Natural killer cell (primary cell): ENCODE results near the gene RPS19. TPM values are rescaled to one million over a fixed set of nuclear protein-coding genes. Genes with fewer than 3 reads are reported as not detected.

Experiments used
- ATAC-seq, 3 donors: fragments of 150-1000 bp in 2 of 3; fragments of 200-7000 bp in 1 of 3; cut with Tn5 transposase; 1 replicate in 1 of 3; 2 replicates in 2 of 3; pipeline ENCODE4 v1.10.0; 2021; ENCODE audit warnings: mild to moderate bottlenecking in 2 of 3, moderate library complexity in 2 of 3
- DNase-seq, 2 donors: peaks; one replicate each; pipeline versions ENCODE4 v3.0.0 to v3.0.0-alpha.2; 2013 to 2021; ENCODE audit warnings: mixed read lengths in 1 of 2
- H3K27ac ChIP-seq: one replicate; pipeline ENCODE4 v1.5.1; 2013; ENCODE audit warnings: mild to moderate bottlenecking, low read length
- H3K27me3 ChIP-seq: one replicate; pipeline ENCODE4 v1.6.1; 2013; ENCODE audit warnings: low read length; ENCODE audit not compliant: control insufficient read depth, insufficient read depth
- H3K36me3 ChIP-seq: one replicate; pipeline ENCODE4 v1.6.1; 2013; ENCODE audit warnings: low read length; ENCODE audit not compliant: control insufficient read depth, insufficient read depth
- H3K4me1 ChIP-seq: one replicate; pipeline ENCODE4 v1.6.1; 2013; ENCODE audit warnings: low read length; ENCODE audit not compliant: control insufficient read depth, insufficient read depth
- H3K4me3 ChIP-seq: one replicate; pipeline ENCODE4 v1.5.1; 2013; ENCODE audit warnings: low read length
- H3K9me3 ChIP-seq: one replicate; pipeline ENCODE4 v1.6.1; 2013; ENCODE audit warnings: low read length; ENCODE audit not compliant: control insufficient read depth, insufficient read depth
- H3K27ac Mint-ChIP-seq, 2 donors: one replicate each; pipeline ENCODE4 v1.8.0; 2022; ENCODE audit warnings: mild to moderate bottlenecking in 2 of 2, mixed read lengths in 2 of 2, moderate library complexity in 1 of 2
- H3K27me3 Mint-ChIP-seq, 2 donors: one replicate each; pipeline ENCODE4 v1.8.0; 2022; ENCODE audit warnings: low read depth in 2 of 2, mixed read lengths in 2 of 2
- H3K36me3 Mint-ChIP-seq: one replicate; pipeline ENCODE4 v1.8.0; 2022; ENCODE audit warnings: mixed read lengths
- H3K4me1 Mint-ChIP-seq, 2 donors: one replicate each; pipeline ENCODE4 v1.8.0; 2022; ENCODE audit warnings: mixed read lengths in 2 of 2
- H3K4me3 Mint-ChIP-seq: one replicate; pipeline ENCODE4 v1.8.0; 2022; ENCODE audit warnings: mild to moderate bottlenecking, moderate library complexity, mixed read lengths
- H3K9me3 Mint-ChIP-seq, 2 donors: one replicate each; pipeline ENCODE4 v1.8.0; 2022; ENCODE audit warnings: mixed read lengths in 2 of 2
- CTCF ChIP-seq: fragments of 200-600 bp; IDR thresholded peaks from one replicate; pipeline ENCODE4 v1.8.0; 2022; ENCODE audit warnings: antibody characterized with exemption
- WGBS: methylation state at CpG from one replicate; pipeline ENCODE4 v1.1.7; 2013; ENCODE audit warnings: missing lambda C conversion rate; ENCODE audit not compliant: insufficient coverage; 5-methylcytosine and 5-hydroxymethylcytosine counted together
- intact Hi-C: fragments of 100-400 bp; cut with micrococcal nuclease; formaldehyde crosslinking; loops from one replicate; pipeline ENCODE4 v1.14.2; 2022
- total RNA-seq, 4 donors: library from RNA; stranded (reverse); fragments of 120-200 nt in 1 of 4; gene quantifications; one replicate each; pipeline versions ENCODE4 v1.2.3 to v1.2.4, GENCODE V29; 2013 to 2022

Gene RPS19
- total RNA-seq, 3 donors from 2014 or later (not counting 1 experiment from before 2014, with no cell fraction given): 1,358 to 1,814 (median 1,709) TPM

GRCh38 chr19:41847351-41848105 lies 12.5 kb upstream of the RPS19 start:
- TF ChIP-seq CTCF: no peak
- H3K9me3 ChIP-seq: no peaks in the 10 kb centered on the region
- ATAC-seq (no peak), DNase-seq (no peak)
- intact Hi-C loops: no loop called here
- H3K27me3 ChIP-seq: no peaks in the 10 kb centered on the region
- H3K36me3 Mint-ChIP-seq: no peaks in the 10 kb centered on the region
- no peaks in the 10 kb centered on the region for H3K4me1 ChIP-seq
- no peak overlapping the region for H3K4me3 ChIP-seq
- H3K4me3 Mint-ChIP-seq: no peak overlapping the region
- peaks cover 7 to 13% of the 10 kb centered on the region in 2 donors for H3K27me3 Mint-ChIP-seq
- H3K36me3 ChIP-seq: no peaks in the 10 kb centered on the region
- WGBS: 91% methylated on average over 19 of the region's 19 CpGs
- peaks cover 0 to 3% of the 10 kb centered on the region in 2 donors for H3K9me3 Mint-ChIP-seq
- H3K4me1 Mint-ChIP-seq: no peaks in the 10 kb centered on the region
- H3K27ac Mint-ChIP-seq: no peak overlapping the region
- H3K27ac ChIP-seq: no peak overlapping the region

GRCh38 chr19:41848666-41849065 lies 11.4 kb upstream of the RPS19 start:
- Histone ChIP-seq H3K27me3 (no peaks in the 10 kb centered on the region), H3K4me1 (no peaks in the 10 kb centered on the region), H3K27ac (no peak overlapping the region), H3K9me3 (no peaks in the 10 kb centered on the region), H3K4me3 (no peak overlapping the region), H3K36me3 (no peaks in the 10 kb centered on the region)
- WGBS: 85% methylated on average over 6 of the region's 6 CpGs
- ATAC-seq (no peak), DNase-seq (no peak)
- Mint-ChIP-seq H3K27ac (no peak overlapping the region), H3K9me3 (peaks cover 0 to 3% of the 10 kb centered on the region in 2 donors), H3K36me3 (no peaks in the 10 kb centered on the region), H3K27me3 (peaks cover 7 to 12% of the 10 kb centered on the region in 2 donors), H3K4me3 (no peak overlapping the region), H3K4me1 (no peaks in the 10 kb centered on the region)
- intact Hi-C loops: no loop called here
- TF ChIP-seq CTCF: no peak

- H3K27ac ChIP-seq: no peak overlapping the region
- H3K4me1 ChIP-seq: no peaks in the 10 kb centered on the region
- H3K27ac Mint-ChIP-seq: no peak overlapping the region
- TF ChIP-seq CTCF: no peak
- 76% methylated on average over 2 of the region's 2 CpGs for WGBS
- H3K27me3 Mint-ChIP-seq: peaks cover 7 to 13% of the 10 kb centered on the region in 2 donors
- DNase-seq: no peak
- H3K36me3 ChIP-seq: no peaks in the 10 kb centered on the region
- H3K9me3 Mint-ChIP-seq: peaks cover 0 to 3% of the 10 kb centered on the region in 2 donors
- H3K36me3 Mint-ChIP-seq: no peaks in the 10 kb centered on the region
- no peaks in the 10 kb centered on the region for H3K4me1 Mint-ChIP-seq
- H3K4me3 Mint-ChIP-seq: no peak overlapping the region
- intact Hi-C loops: no loop called here
- no peak for ATAC-seq
- H3K27me3 ChIP-seq: no peaks in the 10 kb centered on the region
- no peaks in the 10 kb centered on the region for H3K9me3 ChIP-seq
- H3K4me3 ChIP-seq: no peak overlapping the region
These were observed 11.0 kb upstream of the RPS19 start for GRCh38 chr19:41849067-41849466.

GRCh38 chr19:41850381-41850780 lies 9.7 kb upstream of the RPS19 start:
- intact Hi-C loops: no loop called here
- Mint-ChIP-seq H3K9me3 (no peaks in the 10 kb centered on the region), H3K36me3 (no peaks in the 10 kb centered on the region), H3K4me3 (no peak overlapping the region), H3K27ac (no peak overlapping the region), H3K4me1 (no peaks in the 10 kb centered on the region), H3K27me3 (peaks cover 7 to 17% of the 10 kb centered on the region in 2 donors)
- H3K27me3 ChIP-seq: no peaks in the 10 kb centered on the region
- DNase-seq (no peak), ATAC-seq (no peak)
- H3K9me3 ChIP-seq: no peaks in the 10 kb centered on the region
- no peak for TF ChIP-seq CTCF
- H3K4me3 ChIP-seq: no peak overlapping the region
- WGBS: 73% methylated on average over 5 of the region's 5 CpGs
- H3K4me1 ChIP-seq: no peaks in the 10 kb centered on the region
- H3K36me3 ChIP-seq: no peaks in the 10 kb centered on the region
- H3K27ac ChIP-seq: no peak overlapping the region
